DMS79 (cell line): ENCODE measurements around the gene SP2.

Experiments
- DNase-seq: peaks from one replicate; lab custom pipeline; 2025; lab: John Stamatoyannopoulos, UW

SP2 gene

GRCh38 chr17:47889734-47890529, 6.1 kb upstream of the SP2 start:
- peak; percentile 65 for DNase-seq

GRCh38 chr17:47891545-47892088, 4.4 kb upstream of the SP2 start:
- no peak for DNase-seq

- DNase-seq: no peak
Measured at GRCh38 chr17:47894498-47895346, 1.3 kb upstream of the SP2 start.

GRCh38 chr17:47895347-47895855, 635 bp upstream of the SP2 start:
- peak; percentile 19 for DNase-seq

GRCh38 chr17:47896672-47897490, 845 bp downstream of the SP2 start:
- DNase-seq: no peak

- no peak for DNase-seq
Measured at GRCh38 chr17:47897561-47897960, 1.5 kb downstream of the SP2 start.

GRCh38 chr17:47898241-47898640, 2.2 kb downstream of the SP2 start:
- DNase-seq: no peak

- no peak for DNase-seq
Measured at GRCh38 chr17:47899643-47900042, 3.6 kb downstream of the SP2 start.

GRCh38 chr17:47901423-47901822, 5.4 kb downstream of the SP2 start:
- no peak for DNase-seq

- no peak for DNase-seq
Measured at GRCh38 chr17:47902039-47902744, 6.2 kb downstream of the SP2 start.

GRCh38 chr17:47905221-47905733, 9.2 kb downstream of the SP2 start:
- DNase-seq: no peak

- DNase-seq: no peak
Measured at GRCh38 chr17:47906443-47906842, 10.4 kb downstream of the SP2 start.

GRCh38 chr17:47907932-47908562, 12.0 kb downstream of the SP2 start:
- DNase-seq: no peak

- DNase-seq: no peak
Measured at GRCh38 chr17:47913050-47913449, 17.0 kb downstream of the SP2 start.

GRCh38 chr17:47914306-47914948, 18.4 kb downstream of the SP2 start:
- DNase-seq: no peak

- DNase-seq: no peak
Measured at GRCh38 chr17:47915776-47916398, 19.9 kb downstream of the SP2 start.

GRCh38 chr17:47916489-47917208, 20.6 kb downstream of the SP2 start:
- no peak for DNase-seq

- no peak for DNase-seq
Measured at GRCh38 chr17:47917581-47917980, 21.5 kb downstream of the SP2 start.

- DNase-seq: no peak
Measured at GRCh38 chr17:47918006-47918405, 22.0 kb downstream of the SP2 start.
